Stimulated activated CD4-positive, alpha-beta T cell treated with anti-CD3 and anti-CD28 coated beads, TNF-alpha, amount 100 ng/mL, for 4 hours (primary cell): ENCODE data around the gene CDH18.

Source experiments
- DNase-seq, 3 experiments: peaks; one replicate each; pipeline ENCODE4 v3.0.0-alpha.2; 2020; ENCODE audit warnings: low read depth in 3 of 3

Gene CDH18

GRCh38 chr5:19928562-19929421 is 59.2 kb downstream of the CDH18 start:
- no peak for DNase-seq

DNA sequence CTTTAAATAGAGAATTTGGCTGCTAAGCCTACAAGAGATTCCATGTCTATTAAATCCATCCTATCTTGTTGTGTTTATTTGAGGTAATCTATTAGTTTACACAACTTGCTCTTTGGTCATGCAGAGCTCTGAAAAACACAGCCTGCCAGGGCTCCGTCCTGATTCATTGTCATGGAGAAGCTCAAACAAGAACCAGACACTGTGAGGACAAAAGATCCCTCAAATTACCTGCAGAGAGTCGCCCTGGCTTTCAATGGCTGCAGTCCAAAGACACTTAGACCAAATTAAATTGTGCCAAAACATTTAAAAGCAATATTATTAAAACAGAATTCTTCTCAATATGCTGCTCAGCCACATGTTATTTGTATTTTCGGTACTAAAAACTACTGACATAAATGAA is 60.1 kb downstream of the CDH18 start:
- DNase-seq, result no peak

DNA sequence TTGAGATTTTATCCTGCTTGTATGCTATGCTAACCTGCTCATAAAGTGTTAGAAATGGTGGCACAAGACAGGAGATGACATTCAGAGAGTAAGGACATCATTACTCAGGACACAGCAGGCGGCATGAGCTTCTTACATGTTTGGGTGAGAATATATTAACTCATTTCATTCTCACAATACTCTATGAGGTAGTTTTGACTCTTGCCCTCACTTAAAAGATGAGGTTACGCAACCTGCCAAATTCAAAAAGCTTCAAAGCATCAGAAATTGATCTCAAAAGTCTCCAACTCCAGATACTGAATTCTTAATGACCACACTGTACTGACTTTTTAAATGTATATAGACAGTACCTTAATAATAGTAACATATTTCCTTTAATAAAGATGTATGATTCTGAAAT is 60.8 kb downstream of the CDH18 start:
- DNase-seq, result no peak

DNA sequence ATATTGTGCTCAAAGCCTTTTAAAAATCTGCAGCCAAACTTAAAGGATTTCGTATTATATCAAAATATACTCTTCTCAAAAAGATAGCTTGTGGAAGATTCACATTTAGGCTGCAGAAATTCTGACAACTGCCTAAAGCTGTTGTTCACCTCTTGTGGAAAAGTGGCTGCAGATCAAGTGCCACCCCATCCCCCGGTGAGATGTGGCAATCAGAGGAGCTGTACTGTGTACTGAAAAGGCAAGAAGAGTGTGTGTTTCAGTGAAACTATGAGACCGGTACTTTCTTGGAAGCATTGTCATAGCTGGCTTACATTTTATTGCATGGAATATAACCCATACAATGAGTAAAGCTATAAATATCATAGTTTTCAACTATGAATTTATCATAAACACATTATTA is 64.3 kb downstream of the CDH18 start:
- DNase-seq, result no peak

GRCh38 chr5:19920761-19921160 is 67.2 kb downstream of the CDH18 start:
- DNase-seq, result no peak

DNA sequence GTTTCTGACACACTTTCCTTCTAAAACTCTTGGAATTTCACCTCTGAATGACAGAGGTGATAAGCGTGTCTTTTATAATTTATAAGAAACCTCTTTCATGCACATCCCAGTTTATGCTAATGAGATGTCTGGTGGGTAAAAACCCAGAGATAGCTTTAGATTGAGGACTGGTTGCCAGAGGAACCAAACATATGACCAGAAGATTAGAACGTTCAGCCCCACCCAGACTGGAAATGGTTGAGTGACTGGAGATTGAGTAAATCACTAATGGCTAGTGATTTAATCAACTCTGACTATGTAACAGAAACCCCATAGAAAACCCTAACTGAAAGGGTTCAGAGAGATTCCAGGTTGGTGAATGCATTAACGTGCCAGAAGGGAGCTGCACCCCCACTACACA is 69.2 kb downstream of the CDH18 start:
- DNase-seq, result no peak

DNA sequence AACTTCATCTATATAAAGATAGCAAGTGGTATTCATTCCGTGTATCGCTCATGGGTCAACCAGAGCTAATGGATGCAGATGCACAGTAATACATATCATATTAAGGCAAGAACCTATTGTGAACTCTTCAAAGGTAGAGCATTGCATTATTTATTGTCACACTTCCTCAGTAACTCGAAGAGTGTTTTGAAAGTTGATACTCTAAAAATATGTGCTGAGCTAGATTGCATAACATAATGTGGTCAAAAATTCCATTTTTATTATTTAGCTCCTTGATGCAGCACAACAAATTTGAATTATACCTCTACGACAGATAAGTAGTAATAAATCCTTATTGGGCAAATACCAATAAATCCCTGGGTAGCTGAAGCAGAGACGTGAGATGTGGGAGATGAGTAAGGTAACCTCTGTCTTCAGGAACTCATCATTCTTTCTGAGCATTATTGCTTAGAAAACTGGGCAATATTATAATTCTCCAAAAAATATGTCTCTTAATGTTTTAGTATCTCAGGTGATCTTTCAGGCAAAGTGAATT is 70.3 kb downstream of the CDH18 start:
- no peak for DNase-seq

DNA sequence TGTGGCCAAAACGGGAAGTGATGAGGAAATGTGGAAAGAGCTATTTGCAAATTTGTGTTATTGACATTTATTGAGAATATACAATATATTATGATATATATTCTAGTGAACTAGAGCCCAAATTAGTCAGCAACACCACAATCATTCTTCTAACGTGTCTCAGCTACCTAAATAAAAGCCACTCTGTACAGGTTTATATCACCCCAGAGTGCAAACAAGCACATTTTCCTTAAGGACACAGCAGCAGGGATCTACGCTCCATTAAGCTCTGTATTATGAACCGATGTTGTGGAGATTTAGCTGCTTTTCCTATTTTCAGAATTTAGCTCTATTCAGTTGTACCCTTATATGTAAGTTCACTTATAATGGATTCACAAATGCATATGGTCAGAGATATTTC is 77.9 kb downstream of the CDH18 start:
- DNase-seq, result no peak

GRCh38 chr5:19904766-19905165 is 83.2 kb downstream of the CDH18 start:
- DNase-seq, result no peak

DNA sequence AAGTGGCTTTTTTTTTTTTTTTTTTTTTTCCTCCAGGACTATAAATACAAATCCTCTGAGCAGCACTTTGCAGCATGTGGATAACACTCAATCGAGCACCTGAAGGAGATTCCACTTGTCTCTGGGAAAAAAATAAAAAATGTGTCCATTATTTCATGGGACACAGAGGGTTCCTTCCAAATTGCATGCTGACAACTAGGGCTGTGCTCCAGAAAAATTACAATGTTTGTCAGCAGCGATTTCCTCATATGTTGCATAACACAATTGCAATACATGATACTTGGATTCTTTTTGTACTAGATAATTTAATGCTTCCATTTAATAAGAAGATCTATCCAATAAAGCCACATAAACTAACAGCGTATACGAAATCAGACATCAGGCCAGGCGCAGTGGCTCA is 84.4 kb downstream of the CDH18 start:
- no peak for DNase-seq

- DNase-seq, result no peak
Measured at GRCh38 chr5:19902316-19902934, 85.6 kb downstream of the CDH18 start.

DNA sequence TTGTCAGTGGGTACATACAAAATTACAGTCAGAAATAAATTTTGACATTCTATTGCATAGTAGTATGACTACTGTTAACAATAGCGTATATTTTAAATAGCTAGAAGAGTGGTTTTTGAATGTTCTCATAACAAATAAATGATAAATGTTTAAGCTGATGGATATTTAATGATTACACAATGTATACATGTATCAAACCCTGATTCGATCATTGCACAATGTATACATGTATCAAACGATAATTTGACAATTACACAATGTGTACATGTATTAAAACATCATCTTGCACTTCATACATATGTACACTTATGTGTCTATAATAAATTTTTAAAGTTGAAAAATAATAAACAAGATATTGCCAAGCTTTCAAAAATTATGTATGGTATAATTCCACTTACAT is 87.7 kb downstream of the CDH18 start:
- no peak for DNase-seq

DNA sequence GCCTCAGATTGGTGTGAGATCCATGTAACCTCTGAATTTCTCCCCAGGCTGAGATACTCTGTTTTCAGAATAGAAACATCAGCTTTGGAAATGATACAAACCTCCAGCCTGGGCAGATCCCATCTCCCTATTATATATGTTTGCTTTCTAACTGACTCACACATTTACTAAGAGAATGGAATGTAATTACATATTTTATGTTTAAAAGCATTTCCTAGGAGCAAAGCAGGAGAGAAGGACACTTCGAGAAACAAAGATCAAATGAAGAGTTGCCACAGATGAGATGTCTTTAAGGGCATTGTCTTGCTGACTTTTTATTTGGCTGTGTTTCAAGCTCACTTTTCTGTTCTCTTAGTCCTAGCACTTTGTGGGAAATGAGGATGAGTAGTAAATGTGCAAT is 96.3 kb downstream of the CDH18 start:
- no peak for DNase-seq

- DNase-seq, result no peak
Measured at GRCh38 chr5:19886123-19886917, 101.7 kb downstream of the CDH18 start.

- DNase-seq, result no peak
Measured at GRCh38 chr5:19885040-19885824, 102.8 kb downstream of the CDH18 start.

- DNase-seq, result no peak
Measured at GRCh38 chr5:19880859-19881436, 107.1 kb downstream of the CDH18 start.

GRCh38 chr5:19880458-19880857 is 107.5 kb downstream of the CDH18 start:
- no peak for DNase-seq

- no peak for DNase-seq
Measured at GRCh38 chr5:19874811-19875210, 113.2 kb downstream of the CDH18 start.

- DNase-seq, result no peak
Measured at GRCh38 chr5:19866090-19866450, 121.9 kb downstream of the CDH18 start.

DNA sequence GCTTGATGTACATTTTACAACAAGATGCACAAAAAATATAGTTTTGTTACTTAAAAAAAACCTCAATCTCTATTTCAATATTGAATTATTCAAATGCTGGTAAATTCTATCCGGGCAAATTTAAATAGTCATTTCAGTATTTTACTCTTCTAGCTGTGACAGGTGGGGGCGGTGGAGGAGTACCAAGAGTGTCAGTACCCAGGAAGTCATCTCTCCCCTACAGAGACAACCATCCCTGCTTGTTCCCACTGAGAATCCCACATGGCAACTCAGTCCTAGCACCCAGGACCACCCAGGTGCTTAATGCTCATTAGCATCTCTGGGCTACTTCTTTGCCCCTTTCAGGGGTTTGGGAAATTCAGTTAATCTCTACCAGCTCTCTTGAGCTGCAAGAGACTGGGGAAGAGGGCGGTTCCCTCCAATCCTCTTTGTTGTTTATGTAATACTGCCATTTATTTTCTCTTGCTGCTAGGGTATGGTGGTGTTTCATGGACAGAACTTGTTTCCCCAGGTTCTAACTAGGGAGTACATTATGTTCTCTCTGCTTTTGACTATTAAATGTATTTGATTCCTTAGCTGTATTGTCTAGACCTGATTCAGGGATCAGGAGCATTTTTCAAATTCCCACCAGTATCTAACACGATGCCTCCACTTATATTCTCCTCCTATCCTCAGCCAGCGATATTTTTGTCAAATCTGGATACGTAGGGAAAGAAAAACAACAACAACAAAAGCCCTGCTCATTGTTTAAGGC is 122.5 kb downstream of the CDH18 start:
- no peak for DNase-seq

DNA sequence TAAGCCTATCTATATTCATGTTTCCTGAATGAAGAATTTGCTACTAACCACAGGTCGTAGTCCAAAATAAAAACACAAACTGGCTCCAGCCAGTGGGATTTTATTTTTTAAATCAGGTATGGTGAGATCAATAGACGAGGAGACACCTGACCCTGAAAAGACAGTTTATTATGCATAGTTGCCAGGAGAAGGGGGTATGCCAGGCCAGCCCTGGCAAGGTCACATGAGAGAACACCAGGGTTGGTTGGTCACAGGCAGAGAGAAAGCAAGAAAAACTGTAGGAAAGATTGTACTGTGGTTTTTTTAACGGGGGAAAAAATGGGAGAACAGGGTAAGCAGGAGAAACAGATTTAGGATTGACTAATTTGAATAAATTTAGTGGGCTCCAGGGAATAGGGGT is 125.3 kb downstream of the CDH18 start:
- DNase-seq, result no peak
